Activated naive CD4-positive, alpha-beta T cell treated with anti-CD3 and anti-CD28 coated beads for 36 hours (primary cell): ENCODE results near the gene FBXL2. TPM values are rescaled to one million over a fixed set of nuclear protein-coding genes. Genes with fewer than 3 reads are reported as not detected.
A peak's percentile ranks its signal among the peaks of the same experiment; 100 is the strongest.

ENCODE experiments used
- CTCF ChIA-PET: fragments of 350-600 bp; sonication (Branson Sonifier 250); formaldehyde crosslinking; loops from one replicate; lab custom pipeline; 2021; ENCODE audit warnings: antibody characterized with exemption; lab: Charles Lee
- DNase-seq: peaks from one replicate; pipeline ENCODE4 v3.0.0-alpha.2; 2020
- H3K27ac Mint-ChIP-seq: one replicate; pipeline ENCODE4 v1.8.0; 2021; ENCODE audit warnings: mild to moderate bottlenecking, mixed read lengths
- H3K27me3 Mint-ChIP-seq: one replicate; pipeline ENCODE4 v1.8.0; 2021; ENCODE audit warnings: low read depth, mixed read lengths
- H3K36me3 Mint-ChIP-seq: one replicate; pipeline ENCODE4 v1.8.0; 2021; ENCODE audit warnings: low read depth, mixed read lengths
- H3K4me1 Mint-ChIP-seq: one replicate; pipeline ENCODE4 v1.8.0; 2021; ENCODE audit warnings: low read depth, mixed read lengths
- H3K4me3 Mint-ChIP-seq: one replicate; pipeline ENCODE4 v1.8.0; 2021; ENCODE audit warnings: mild to moderate bottlenecking, moderate library complexity, mixed read lengths
- H3K9me3 Mint-ChIP-seq: one replicate; pipeline ENCODE4 v1.8.0; 2021; ENCODE audit warnings: mixed read lengths
- intact Hi-C: fragments of 100-400 bp; cut with micrococcal nuclease; formaldehyde crosslinking; loops from one replicate; pipeline ENCODE4 v1.15.1; 2023
- total RNA-seq, 2 experiments: library from RNA; stranded (reverse); gene quantifications; one replicate each; pipeline ENCODE4 v1.2.3, GENCODE V29; 2021

Gene FBXL2
- total RNA-seq, 2 experiments from 2014 or later, result not detected

DNA sequence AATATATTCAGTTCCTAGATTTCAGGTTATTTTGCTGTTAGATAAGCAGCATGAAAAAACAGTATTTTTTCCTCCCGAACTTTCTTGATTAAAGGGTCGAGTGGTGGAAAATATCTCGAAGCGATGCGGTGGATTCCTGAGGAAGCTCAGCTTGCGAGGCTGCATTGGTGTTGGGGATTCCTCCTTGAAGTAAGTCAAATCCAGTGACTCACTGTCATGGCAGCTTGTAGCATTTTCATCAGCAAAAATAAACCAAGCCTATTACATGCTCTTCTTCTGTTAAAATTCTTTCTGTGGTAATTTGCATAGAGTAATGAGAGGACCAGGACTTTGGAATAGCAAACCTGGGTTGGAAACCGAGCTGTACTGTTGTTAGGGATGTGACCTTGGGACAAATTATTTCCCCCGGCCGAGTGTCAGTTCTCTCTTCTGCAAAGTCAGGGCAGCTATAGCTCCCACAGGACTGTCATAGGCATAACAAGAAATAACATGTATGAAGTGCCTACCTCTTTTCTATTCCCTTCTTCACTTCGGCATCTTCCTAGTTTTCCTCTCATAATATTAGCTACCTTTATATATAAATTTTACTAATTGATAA lies 87.4 kb downstream of the FBXL2 start:
- Mint-ChIP-seq H3K9me3 (no peaks in the 10 kb centered on the region), H3K27ac (no peak overlapping the region), H3K4me3 (no peak overlapping the region), H3K36me3 (no peaks in the 10 kb centered on the region), H3K27me3 (peaks cover 2% of the 10 kb centered on the region), H3K4me1 (no peaks in the 10 kb centered on the region)
- CTCF ChIA-PET, result interaction anchor here (1.3 to 3.3 kb wide), 2 partner anchors 8 to 233 kb away, joined by 3 to 16 read pairs; no protein-coding TSS in a partner anchor
- no peak for DNase-seq
- intact Hi-C loops, result no loop called here

- intact Hi-C loops, result loop anchor here (1.0 to 5.0 kb wide), 4 partner anchors 241 to 425 kb away; no protein-coding TSS in a partner anchor
- H3K4me3 Mint-ChIP-seq, result no peak overlapping the region
- CTCF ChIA-PET, result interaction anchor here (0.6 to 4.2 kb wide), 44 partner anchors 9 to 470 kb away, joined by 3 to 77 read pairs (median 4); partner anchors contain the start of gene CCR4
These were observed 95.2 kb downstream of the FBXL2 start for GRCh38 chr3:33372218-33373081.

GRCh38 chr3:33373082-33373437 lies 95.8 kb downstream of the FBXL2 start:
- DNase-seq, result no peak
- CTCF ChIA-PET, result interaction anchor here (0.6 to 4.2 kb wide), 44 partner anchors 9 to 720 kb away, joined by 3 to 77 read pairs (median 4); partner anchors contain the start of gene CCR4
- Mint-ChIP-seq H3K27me3 (peaks cover 9% of the 10 kb centered on the region), H3K27ac (no peak overlapping the region), H3K9me3 (no peaks in the 10 kb centered on the region), H3K4me3 (no peak overlapping the region), H3K4me1 (peaks cover 5% of the 10 kb centered on the region), H3K36me3 (no peaks in the 10 kb centered on the region)
- intact Hi-C loops, result loop anchor here (1.0 to 5.0 kb wide), 3 partner anchors 306 to 426 kb away; no protein-coding TSS in a partner anchor

More at GRCh38 chr3:33372218-33373081, 95.2 kb downstream of the FBXL2 start:
- no peak overlapping the region for H3K27ac Mint-ChIP-seq
- no peaks in the 10 kb centered on the region for H3K36me3 Mint-ChIP-seq
- H3K4me1 Mint-ChIP-seq, result peaks cover 5% of the 10 kb centered on the region
- H3K9me3 Mint-ChIP-seq, result no peaks in the 10 kb centered on the region
- peaks cover 11% of the 10 kb centered on the region for H3K27me3 Mint-ChIP-seq
- DNase-seq, result peak; percentile 62

DNA sequence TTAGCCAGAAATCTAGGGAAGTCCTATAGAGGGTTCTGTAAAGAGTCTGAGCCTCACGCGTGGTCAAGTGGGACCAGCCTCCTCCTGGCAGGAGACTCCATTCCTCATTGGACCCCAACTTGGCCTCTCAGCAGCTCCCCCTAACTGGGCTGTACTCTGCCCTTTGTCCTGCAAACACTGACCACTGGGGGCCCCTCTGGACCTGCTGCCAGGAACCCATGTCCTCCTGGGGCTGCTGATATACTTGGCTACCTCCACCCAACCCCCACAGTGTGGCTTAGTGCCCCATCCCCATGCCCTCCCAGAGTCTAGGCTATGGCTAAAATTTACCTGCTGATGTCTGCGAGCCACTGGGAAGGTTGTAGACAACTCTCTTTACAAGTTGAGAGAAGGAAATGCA lies 100.2 kb downstream of the FBXL2 start:
- H3K9me3 Mint-ChIP-seq, result no peaks in the 10 kb centered on the region
- CTCF ChIA-PET, result interaction anchor here (2.3 kb wide), 1 partner anchor 246 kb away, joined by 11 read pairs; no protein-coding TSS in a partner anchor
- H3K4me1 Mint-ChIP-seq, result peaks cover 5% of the 10 kb centered on the region
- intact Hi-C loops, result loop anchor here (5.0 kb wide), 1 partner anchor 410 kb away; no protein-coding TSS in a partner anchor
- no peaks in the 10 kb centered on the region for H3K27me3 Mint-ChIP-seq
- DNase-seq, result no peak
- no peak overlapping the region for H3K4me3 Mint-ChIP-seq
- H3K36me3 Mint-ChIP-seq, result no peaks in the 10 kb centered on the region
- H3K27ac Mint-ChIP-seq, result no peak overlapping the region

GRCh38 chr3:33377931-33378330 lies 100.7 kb downstream of the FBXL2 start:
- intact Hi-C loops, result loop anchor here (5.0 kb wide), 1 partner anchor 409 kb away; no protein-coding TSS in a partner anchor
- Mint-ChIP-seq H3K4me1 (peaks cover 2% of the 10 kb centered on the region), H3K4me3 (no peak overlapping the region), H3K27me3 (no peaks in the 10 kb centered on the region), H3K9me3 (no peaks in the 10 kb centered on the region), H3K27ac (no peak overlapping the region), H3K36me3 (no peaks in the 10 kb centered on the region)
- CTCF ChIA-PET, result interaction anchor here (0.6 to 2.3 kb wide), 2 partner anchors 247 to 400 kb away, joined by 3 to 11 read pairs; no protein-coding TSS in a partner anchor
- no peak for DNase-seq

DNA sequence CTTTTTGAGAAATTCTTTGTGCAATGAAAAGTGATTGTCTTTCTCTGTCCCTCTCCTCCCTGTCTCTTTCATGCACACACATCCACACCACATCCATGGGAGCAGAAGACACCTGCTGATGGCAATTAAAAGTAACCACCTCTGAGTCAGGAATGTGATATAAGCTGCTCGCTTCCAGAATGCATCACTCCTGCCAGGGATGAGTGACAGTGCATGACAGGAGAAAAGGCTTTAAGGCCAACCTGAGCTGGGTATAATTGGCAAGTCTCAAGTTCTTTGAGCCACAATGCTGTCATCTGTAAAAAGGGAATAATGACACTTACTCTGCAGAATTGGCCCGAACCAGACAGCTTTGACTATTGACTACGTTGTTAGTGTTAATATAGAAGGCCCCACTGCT lies 103.4 kb downstream of the FBXL2 start:
- H3K27ac Mint-ChIP-seq, result no peak overlapping the region
- H3K4me3 Mint-ChIP-seq, result no peak overlapping the region
- DNase-seq, result no peak
- intact Hi-C loops, result no loop called here
- H3K4me1 Mint-ChIP-seq, result peaks cover 5% of the 10 kb centered on the region
- peaks cover 2% of the 10 kb centered on the region for H3K36me3 Mint-ChIP-seq
- H3K27me3 Mint-ChIP-seq, result no peaks in the 10 kb centered on the region
- no peaks in the 10 kb centered on the region for H3K9me3 Mint-ChIP-seq
- CTCF ChIA-PET, result interaction anchor here (1.3 kb wide), 1 partner anchor 9 kb away, joined by 5 read pairs; no protein-coding TSS in a partner anchor

GRCh38 chr3:33383951-33384350 lies 106.7 kb downstream of the FBXL2 start:
- no peaks in the 10 kb centered on the region for H3K27me3 Mint-ChIP-seq
- CTCF ChIA-PET, result interaction anchor here (3.1 kb wide), 1 partner anchor 11 kb away, joined by 25 read pairs; no protein-coding TSS in a partner anchor

DNA sequence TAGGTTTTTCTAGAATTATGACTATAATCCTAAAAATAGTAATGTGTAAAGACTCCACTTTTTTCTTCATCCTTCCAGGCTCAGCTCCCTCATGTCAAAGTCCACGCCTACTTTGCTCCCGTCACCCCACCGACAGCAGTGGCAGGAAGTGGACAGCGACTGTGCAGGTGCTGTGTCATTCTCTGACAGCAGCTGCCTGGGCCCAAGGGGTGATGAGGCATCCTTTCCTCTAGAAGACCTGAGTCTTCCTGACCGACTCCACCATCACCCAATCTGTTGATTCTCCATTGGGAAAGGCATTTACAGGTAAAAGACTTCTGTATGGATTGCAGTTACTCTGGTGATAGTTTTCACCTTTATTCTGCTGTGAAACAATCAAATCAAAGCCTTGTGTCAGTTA lies 108.2 kb downstream of the FBXL2 start:
- CTCF ChIA-PET, result interaction anchor here (0.8 to 3.1 kb wide), 3 partner anchors 12 to 391 kb away, joined by 3 to 25 read pairs (median 3); no protein-coding TSS in a partner anchor
- H3K4me3 Mint-ChIP-seq, result no peak overlapping the region
- intact Hi-C loops, result loop anchor here (5.0 kb wide), 1 partner anchor 332 kb away; the partner anchor contains the start of gene CLASP2

More at GRCh38 chr3:33383951-33384350, 106.7 kb downstream of the FBXL2 start:
- no peak for DNase-seq
- intact Hi-C loops, result no loop called here
- no peak overlapping the region for H3K27ac Mint-ChIP-seq
- H3K36me3 Mint-ChIP-seq, result peaks cover 12% of the 10 kb centered on the region
- no peaks in the 10 kb centered on the region for H3K9me3 Mint-ChIP-seq
- no peak overlapping the region for H3K4me3 Mint-ChIP-seq
- H3K4me1 Mint-ChIP-seq, result peaks cover 11% of the 10 kb centered on the region

GRCh38 chr3:33386631-33387030 lies 109.4 kb downstream of the FBXL2 start:
- H3K36me3 Mint-ChIP-seq, result peaks cover 25% of the 10 kb centered on the region
- peaks cover 11% of the 10 kb centered on the region for H3K4me1 Mint-ChIP-seq
- CTCF ChIA-PET, result interaction anchor here (3.1 kb wide), 1 partner anchor 13 kb away, joined by 25 read pairs; no protein-coding TSS in a partner anchor
- H3K27ac Mint-ChIP-seq, result no peak overlapping the region
- intact Hi-C loops, result loop anchor here (2.0 to 5.0 kb wide), 2 partner anchors 54 to 331 kb away; partner anchors contain the start of genes CLASP2 and UBP1
- DNase-seq, result no peak
- no peak overlapping the region for H3K4me3 Mint-ChIP-seq
- no peaks in the 10 kb centered on the region for H3K9me3 Mint-ChIP-seq
- no peaks in the 10 kb centered on the region for H3K27me3 Mint-ChIP-seq

More for the DNA sequence above, 108.2 kb downstream of the FBXL2 start:
- Mint-ChIP-seq H3K4me1 (peaks cover 11% of the 10 kb centered on the region), H3K27ac (peak overlapping the region; percentile 65), H3K27me3 (no peaks in the 10 kb centered on the region), H3K9me3 (no peaks in the 10 kb centered on the region), H3K36me3 (peaks cover 21% of the 10 kb centered on the region)
- peak; percentile 79 for DNase-seq

DNA sequence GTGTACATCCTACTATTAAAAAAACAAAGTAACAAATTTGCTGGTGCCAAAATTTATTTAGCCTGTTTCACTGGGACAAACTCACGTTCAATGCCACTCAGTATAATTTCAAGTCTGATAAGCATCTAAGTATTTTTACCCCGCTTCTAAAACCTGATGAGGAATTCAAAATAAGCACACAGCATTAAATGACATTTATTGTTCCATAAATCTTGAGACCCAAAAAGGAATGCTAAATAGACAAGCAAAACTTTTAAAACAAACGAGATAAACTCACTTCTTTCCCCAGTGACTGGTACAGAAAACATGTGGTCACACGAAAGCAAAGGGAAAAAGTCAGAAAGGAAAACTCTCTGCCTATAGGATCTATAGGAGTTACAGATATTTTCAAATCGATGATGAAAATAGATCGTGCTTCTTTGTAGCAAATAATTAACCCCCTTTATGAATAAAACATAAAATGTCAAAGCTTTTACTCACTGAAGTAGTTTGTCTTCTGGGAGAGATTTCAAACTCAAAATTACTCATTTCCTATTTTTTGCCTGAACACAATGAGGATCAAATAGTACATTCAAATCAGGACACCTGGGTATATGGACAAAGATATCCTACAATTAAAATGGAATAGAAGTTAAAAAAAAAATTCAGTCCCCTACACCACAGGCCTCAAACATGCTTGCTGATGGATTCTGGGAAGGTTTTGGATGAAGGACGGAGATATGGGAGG lies 111.3 kb downstream of the FBXL2 start:
- H3K4me3 Mint-ChIP-seq, result no peak overlapping the region
- CTCF ChIA-PET, result interaction anchor here (3.1 kb wide), 1 partner anchor 16 kb away, joined by 9 read pairs; no protein-coding TSS in a partner anchor
- intact Hi-C loops, result loop anchor here (5.0 kb wide), 1 partner anchor 329 kb away; the partner anchor contains the start of gene CLASP2
- peaks cover 34% of the 10 kb centered on the region for H3K36me3 Mint-ChIP-seq
- no peak overlapping the region for H3K27ac Mint-ChIP-seq
- DNase-seq, result no peak
- no peaks in the 10 kb centered on the region for H3K9me3 Mint-ChIP-seq
- peaks cover 22% of the 10 kb centered on the region for H3K4me1 Mint-ChIP-seq
- no peaks in the 10 kb centered on the region for H3K27me3 Mint-ChIP-seq

DNA sequence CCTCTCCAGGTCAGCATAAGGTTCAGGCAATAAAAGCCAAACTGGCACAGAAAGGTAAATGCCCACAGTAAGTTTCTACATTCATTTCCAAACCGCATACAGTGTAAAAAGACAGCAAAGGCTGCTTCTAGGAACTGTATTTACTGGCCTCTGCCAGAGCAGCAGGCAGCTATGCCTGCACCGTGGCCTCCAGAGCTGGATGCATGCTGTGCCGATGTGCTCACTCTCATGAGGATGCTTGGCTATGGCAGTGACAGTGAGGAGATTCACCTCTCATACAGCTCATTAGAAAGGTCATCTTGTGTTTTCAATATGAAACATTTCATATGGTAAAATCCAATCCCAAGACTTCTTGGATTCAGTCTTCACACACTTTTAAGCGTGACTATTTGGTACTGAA lies 112.7 kb downstream of the FBXL2 start:
- H3K4me1 Mint-ChIP-seq, result peaks cover 22% of the 10 kb centered on the region
- H3K4me3 Mint-ChIP-seq, result no peak overlapping the region
- intact Hi-C loops, result loop anchor here (5.0 kb wide), 1 partner anchor 327 kb away; the partner anchor contains the start of gene CLASP2
- H3K36me3 Mint-ChIP-seq, result peaks cover 32% of the 10 kb centered on the region
- H3K27me3 Mint-ChIP-seq, result no peaks in the 10 kb centered on the region
- CTCF ChIA-PET, result interaction anchor here (3.1 kb wide), 1 partner anchor 17 kb away, joined by 9 read pairs; no protein-coding TSS in a partner anchor
- H3K9me3 Mint-ChIP-seq, result no peaks in the 10 kb centered on the region
- no peak for DNase-seq
- no peak overlapping the region for H3K27ac Mint-ChIP-seq
